ENCODE results near the gene CYTIP. TPM values are rescaled to one million over a fixed set of nuclear protein-coding genes. Genes with fewer than 3 reads are reported as not detected.

Gene CYTIP
- total RNA-seq, 1 experiment from 2014 or later: not detected

- ChIA-PET CTCF (no interaction called here), POLR2A (ENCODE audit: unreplicated experiment) (no interaction called here)
- Histone ChIP-seq H3K36me3 (ENCODE audit: low read depth) (no peaks in the 10 kb centered on the region), H3K4me2 (no peak overlapping the region), H3K4me3 (no peak overlapping the region), H4K20me1 (ENCODE audit: insufficient read depth) (no peaks in the 10 kb centered on the region), H3K9me2 (ENCODE audit: insufficient read depth) (no peaks in the 10 kb centered on the region), H3K4me1 (replicated peaks; ENCODE audit: insufficient read depth) (no peaks in the 10 kb centered on the region), H3K9me3 (ENCODE audit: insufficient read depth, low read depth) (no peaks in the 10 kb centered on the region), H3K27ac (no peak overlapping the region), H3K27me3 (ENCODE audit: insufficient read depth, low read depth) (no peaks in the 10 kb centered on the region), H3F3A (ENCODE audit: insufficient read depth, low read depth) (no peaks in the 10 kb centered on the region), H2AFZ (no peak overlapping the region), H3K79me2 (ENCODE audit: low read depth) (no peaks in the 10 kb centered on the region)
- TF ChIP-seq EZH2 (IDR thresholded peaks at IDR 0.05; ENCODE audit: low read depth): no peak
- TF ChIP-seq, protein P1, sequence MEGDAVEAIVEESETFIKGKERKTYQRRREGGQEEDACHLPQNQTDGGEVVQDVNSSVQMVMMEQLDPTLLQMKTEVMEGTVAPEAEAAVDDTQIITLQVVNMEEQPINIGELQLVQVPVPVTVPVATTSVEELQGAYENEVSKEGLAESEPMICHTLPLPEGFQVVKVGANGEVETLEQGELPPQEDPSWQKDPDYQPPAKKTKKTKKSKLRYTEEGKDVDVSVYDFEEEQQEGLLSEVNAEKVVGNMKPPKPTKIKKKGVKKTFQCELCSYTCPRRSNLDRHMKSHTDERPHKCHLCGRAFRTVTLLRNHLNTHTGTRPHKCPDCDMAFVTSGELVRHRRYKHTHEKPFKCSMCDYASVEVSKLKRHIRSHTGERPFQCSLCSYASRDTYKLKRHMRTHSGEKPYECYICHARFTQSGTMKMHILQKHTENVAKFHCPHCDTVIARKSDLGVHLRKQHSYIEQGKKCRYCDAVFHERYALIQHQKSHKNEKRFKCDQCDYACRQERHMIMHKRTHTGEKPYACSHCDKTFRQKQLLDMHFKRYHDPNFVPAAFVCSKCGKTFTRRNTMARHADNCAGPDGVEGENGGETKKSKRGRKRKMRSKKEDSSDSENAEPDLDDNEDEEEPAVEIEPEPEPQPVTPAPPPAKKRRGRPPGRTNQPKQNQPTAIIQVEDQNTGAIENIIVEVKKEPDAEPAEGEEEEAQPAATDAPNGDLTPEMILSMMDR (conservative IDR thresholded peaks at IDR 0.05): no peak
- BruUV-seq (replicated peaks): no TSS peak
- DNase-seq: no peak
- intact Hi-C loops (cut with micrococcal nuclease; ENCODE audit: unreplicated experiment): no loop called here
Observed at GRCh38 chr2:157427922-157428303, 16.0 kb downstream of the CYTIP start.

GRCh38 chr2:157427003-157427921, 16.6 kb downstream of the CYTIP start:
- H3K27ac ChIP-seq: no peak overlapping the region

DNA sequence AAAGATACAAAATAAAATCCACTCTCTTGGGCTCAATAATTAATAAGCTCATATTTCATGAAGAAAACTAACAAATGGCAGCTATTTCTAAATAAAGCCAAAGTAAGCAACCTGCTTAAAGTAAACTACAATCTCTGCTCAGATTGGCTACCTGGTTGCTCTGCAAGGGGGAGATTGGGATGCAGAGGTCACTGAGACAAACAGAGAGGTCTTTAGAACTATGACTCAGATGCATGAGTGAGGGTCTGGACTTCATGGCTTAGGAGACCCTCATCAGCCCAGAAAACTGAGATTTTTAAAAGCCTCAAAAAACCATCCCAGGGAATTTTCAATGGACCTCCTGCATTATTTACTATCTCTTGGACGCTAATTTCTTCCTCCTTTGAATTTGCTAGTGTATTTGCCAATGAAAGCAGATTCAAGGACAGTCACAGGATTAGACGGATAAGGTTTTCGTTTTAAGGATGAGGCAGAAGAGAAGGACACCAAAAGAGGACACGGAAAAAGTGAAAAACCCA, 17.4 kb downstream of the CYTIP start:
- CTCF ChIA-PET: no interaction called here
- H3K4me3 ChIP-seq: no peak overlapping the region
- H3K79me2 ChIP-seq (ENCODE audit: low read depth): no peaks in the 10 kb centered on the region
- no peaks in the 10 kb centered on the region for H3K36me3 ChIP-seq (ENCODE audit: low read depth)
- POLR2A ChIA-PET (ENCODE audit: unreplicated experiment): no interaction called here
- no peaks in the 10 kb centered on the region for H3F3A ChIP-seq (ENCODE audit: insufficient read depth, low read depth)
- TF ChIP-seq, protein P1 (conservative IDR thresholded peaks at IDR 0.05): no peak
- no peaks in the 10 kb centered on the region for H3K9me3 ChIP-seq (ENCODE audit: insufficient read depth, low read depth)
- H2AFZ ChIP-seq: no peak overlapping the region
- no TSS peak for BruUV-seq (replicated peaks)
- intact Hi-C loops (cut with micrococcal nuclease; ENCODE audit: unreplicated experiment): no loop called here
- no peak for DNase-seq
- H3K9me2 ChIP-seq (ENCODE audit: insufficient read depth): no peaks in the 10 kb centered on the region
- no peaks in the 10 kb centered on the region for H3K4me1 ChIP-seq (replicated peaks; ENCODE audit: insufficient read depth)
- H3K27me3 ChIP-seq (ENCODE audit: insufficient read depth, low read depth): no peaks in the 10 kb centered on the region
- H3K4me2 ChIP-seq: no peak overlapping the region
- no peaks in the 10 kb centered on the region for H4K20me1 ChIP-seq (ENCODE audit: insufficient read depth)
- H3K27ac ChIP-seq: no peak overlapping the region

More at GRCh38 chr2:157427003-157427921, 16.6 kb downstream of the CYTIP start:
- Histone ChIP-seq H3K4me2 (no peak overlapping the region), H3K79me2 (ENCODE audit: low read depth) (no peaks in the 10 kb centered on the region), H3K9me2 (ENCODE audit: insufficient read depth) (no peaks in the 10 kb centered on the region), H3K27me3 (ENCODE audit: insufficient read depth, low read depth) (no peaks in the 10 kb centered on the region), H3K36me3 (ENCODE audit: low read depth) (no peaks in the 10 kb centered on the region), H3K4me1 (replicated peaks; ENCODE audit: insufficient read depth) (no peaks in the 10 kb centered on the region), H4K20me1 (ENCODE audit: insufficient read depth) (no peaks in the 10 kb centered on the region), H3K4me3 (no peak overlapping the region), H2AFZ (no peak overlapping the region), H3F3A (ENCODE audit: insufficient read depth, low read depth) (no peaks in the 10 kb centered on the region), H3K9me3 (ENCODE audit: insufficient read depth, low read depth) (no peaks in the 10 kb centered on the region)
- TF ChIP-seq, protein P1 (conservative IDR thresholded peaks at IDR 0.05): no peak
- TF ChIP-seq EZH2 (IDR thresholded peaks at IDR 0.05; ENCODE audit: low read depth): no peak
- intact Hi-C loops (cut with micrococcal nuclease; ENCODE audit: unreplicated experiment): no loop called here
- ChIA-PET POLR2A (ENCODE audit: unreplicated experiment) (no interaction called here), CTCF (interaction anchor here (0.6 kb wide), 1 partner anchor 203 kb away, joined by 5 read pairs; no protein-coding TSS in a partner anchor)
- no peak for DNase-seq
- BruUV-seq (replicated peaks): no TSS peak

All from PC-9 (cell line).